A673 (cell line): ENCODE data around the gene B4GALNT3. TPM values are rescaled to one million over a fixed set of nuclear protein-coding genes. Genes with fewer than 3 reads are reported as not detected.

ENCODE experiments used
- BruUV-seq: library from RNA; stranded (reverse); fragments of 400-500 nt; replicated peaks from 2 replicates; lab custom pipeline; 2021; lab: Mats Ljungman, UMichigan
- CTCF ChIA-PET: fragments of 300-600 bp; sonication (Branson Sonifier 250); formaldehyde crosslinking; loops from one replicate; lab custom pipeline; 2022; ENCODE audit warnings: antibody characterized with exemption; lab: Charles Lee
- POLR2A ChIA-PET: fragments of 300-600 bp; sonication (Branson Sonifier 250); formaldehyde crosslinking; loops from one replicate; lab custom pipeline; 2022; ENCODE audit warnings: antibody characterized with exemption; ENCODE audit not compliant: low non-redundant PET; lab: Charles Lee
- DNase-seq: peaks from one replicate; pipeline ENCODE4 v3.0.0-alpha.2; 2015; ENCODE audit warnings: low spot score
- H3K27ac ChIP-seq: fragments of 200-600 bp; sonication (generic); 2 replicates; pipeline ENCODE4 v1.5.1; 2016; ENCODE audit warnings: mixed run types, low read depth, mild to moderate bottlenecking, mixed read lengths, antibody characterized with exemption, low read length; ENCODE audit not compliant: poor library complexity, severe bottlenecking
- H3K27me3 ChIP-seq: fragments of 200-600 bp; sonication (generic); replicated peaks from 2 replicates; pipeline ENCODE4 v1.6.1; 2017; ENCODE audit warnings: mixed run types, low read depth, mild to moderate bottlenecking, mixed read lengths, antibody characterized with exemption, low read length; ENCODE audit not compliant: insufficient read depth, poor library complexity
- H3K36me3 ChIP-seq: fragments of 200-600 bp; sonication (generic); 2 replicates; pipeline ENCODE4 v1.6.1; 2016; ENCODE audit warnings: mixed run types, mild to moderate bottlenecking, mixed read lengths, antibody characterized with exemption, low read length; ENCODE audit not compliant: insufficient read depth, poor library complexity, severe bottlenecking
- H3K4me1 ChIP-seq: fragments of 200-600 bp; sonication (generic); 2 replicates; pipeline ENCODE4 v1.6.1; 2017; ENCODE audit warnings: mixed run types, mild to moderate bottlenecking, mixed read lengths, antibody characterized with exemption, low read length; ENCODE audit not compliant: insufficient read depth, poor library complexity, severe bottlenecking
- H3K4me3 ChIP-seq: fragments of 200-600 bp; sonication (generic); 2 replicates; pipeline ENCODE4 v1.5.1; 2016; ENCODE audit warnings: low read depth, mixed run types, mild to moderate bottlenecking, mixed read lengths, low read length; ENCODE audit not compliant: poor library complexity, severe bottlenecking
- H3K9me3 ChIP-seq: fragments of 200-600 bp; sonication (generic); 2 replicates; pipeline ENCODE4 v1.6.1; 2016; ENCODE audit warnings: mixed run types, low read depth, mild to moderate bottlenecking, mixed read lengths, antibody characterized with exemption, low read length; ENCODE audit not compliant: poor library complexity, severe bottlenecking
- EZH2 ChIP-seq: fragments of 200-600 bp; sonication (generic); IDR thresholded peaks from 2 replicates; pipeline ENCODE4 v1.6.1; 2017; ENCODE audit warnings: borderline replicate concordance, low read depth, mild to moderate bottlenecking, mixed read lengths, antibody characterized with exemption, low read length; ENCODE audit not compliant: poor library complexity, severe bottlenecking
- intact Hi-C: fragments of 100-400 bp; cut with micrococcal nuclease; formaldehyde crosslinking; loops from one replicate; pipeline ENCODE4 v1.10.0; 2022; ENCODE audit not compliant: unreplicated experiment
- total RNA-seq: library from RNA; stranded (reverse); gene quantifications from 2 replicates; pipeline ENCODE4 v1.2.3, GENCODE V29; 2021
- TF ChIP-seq, protein P1 (sequence below): fragments of 300-800, 200-600 bp; sonication (generic); conservative IDR thresholded peaks from 2 replicates; pipeline ENCODE4 v1.5.1; 2017; ENCODE audit warnings: low read depth, mild to moderate bottlenecking, antibody characterized with exemption, low read length, moderate library complexity, mixed read lengths

Gene B4GALNT3
- total RNA-seq, 1 experiment from 2014 or later, result 19.4 TPM

DNA sequence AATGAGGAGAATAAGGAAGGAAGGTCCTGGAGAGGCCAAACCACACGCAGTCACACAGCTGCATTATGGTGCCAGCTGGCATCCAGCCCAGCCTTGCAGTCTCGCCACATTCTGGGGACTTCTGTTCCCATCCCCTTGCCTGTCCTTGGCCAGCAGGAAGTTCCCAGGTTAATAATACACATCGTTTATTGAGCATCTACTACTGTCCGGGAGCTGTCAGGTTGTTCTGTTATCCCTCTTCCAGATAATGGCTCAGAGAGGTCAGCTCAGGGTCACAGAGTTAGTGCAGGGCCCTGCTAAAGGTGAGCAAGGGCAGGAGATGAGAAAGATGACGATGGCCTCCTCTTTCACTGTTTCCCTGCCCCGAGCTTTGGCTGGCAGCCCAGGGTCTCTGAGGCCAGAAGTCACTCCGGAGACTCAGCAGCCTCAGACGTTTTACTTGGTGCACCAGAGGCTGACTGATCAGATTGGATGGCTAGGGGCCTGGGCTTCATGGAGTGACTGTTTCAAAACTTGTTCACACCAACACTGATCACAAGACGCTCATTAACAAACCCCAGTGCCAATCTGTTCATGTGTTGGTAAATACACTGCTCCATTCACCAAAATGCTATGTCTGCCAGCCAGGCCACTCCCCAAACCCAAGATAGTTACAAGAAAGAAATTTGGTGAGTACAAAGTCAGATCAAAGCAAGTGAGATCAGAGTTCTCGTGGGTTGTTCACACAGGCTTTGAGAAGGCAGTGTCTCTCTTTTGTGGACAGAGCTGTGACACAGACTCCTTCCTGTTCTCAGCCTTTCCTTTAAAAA, 79.2 kb downstream of the B4GALNT3 start:
- H3K4me3 ChIP-seq, result no peak overlapping the region
- BruUV-seq, result no TSS peak
- H3K4me1 ChIP-seq, result peaks cover 25% of the 10 kb centered on the region
- TF ChIP-seq, protein P1, sequence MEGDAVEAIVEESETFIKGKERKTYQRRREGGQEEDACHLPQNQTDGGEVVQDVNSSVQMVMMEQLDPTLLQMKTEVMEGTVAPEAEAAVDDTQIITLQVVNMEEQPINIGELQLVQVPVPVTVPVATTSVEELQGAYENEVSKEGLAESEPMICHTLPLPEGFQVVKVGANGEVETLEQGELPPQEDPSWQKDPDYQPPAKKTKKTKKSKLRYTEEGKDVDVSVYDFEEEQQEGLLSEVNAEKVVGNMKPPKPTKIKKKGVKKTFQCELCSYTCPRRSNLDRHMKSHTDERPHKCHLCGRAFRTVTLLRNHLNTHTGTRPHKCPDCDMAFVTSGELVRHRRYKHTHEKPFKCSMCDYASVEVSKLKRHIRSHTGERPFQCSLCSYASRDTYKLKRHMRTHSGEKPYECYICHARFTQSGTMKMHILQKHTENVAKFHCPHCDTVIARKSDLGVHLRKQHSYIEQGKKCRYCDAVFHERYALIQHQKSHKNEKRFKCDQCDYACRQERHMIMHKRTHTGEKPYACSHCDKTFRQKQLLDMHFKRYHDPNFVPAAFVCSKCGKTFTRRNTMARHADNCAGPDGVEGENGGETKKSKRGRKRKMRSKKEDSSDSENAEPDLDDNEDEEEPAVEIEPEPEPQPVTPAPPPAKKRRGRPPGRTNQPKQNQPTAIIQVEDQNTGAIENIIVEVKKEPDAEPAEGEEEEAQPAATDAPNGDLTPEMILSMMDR, result no peak
- no peak for TF ChIP-seq EZH2
- peak; percentile 70 for DNase-seq
- no peaks in the 10 kb centered on the region for H3K9me3 ChIP-seq
- POLR2A ChIA-PET, result interaction anchor here (0.6 kb wide), 1 partner anchor 131 kb away, joined by 9 read pairs; no protein-coding TSS in a partner anchor
- H3K36me3 ChIP-seq, result no peaks in the 10 kb centered on the region
- H3K27me3 ChIP-seq, result no peaks in the 10 kb centered on the region
- no peak overlapping the region for H3K27ac ChIP-seq
- intact Hi-C loops, result no loop called here
- CTCF ChIA-PET, result no interaction called here

DNA sequence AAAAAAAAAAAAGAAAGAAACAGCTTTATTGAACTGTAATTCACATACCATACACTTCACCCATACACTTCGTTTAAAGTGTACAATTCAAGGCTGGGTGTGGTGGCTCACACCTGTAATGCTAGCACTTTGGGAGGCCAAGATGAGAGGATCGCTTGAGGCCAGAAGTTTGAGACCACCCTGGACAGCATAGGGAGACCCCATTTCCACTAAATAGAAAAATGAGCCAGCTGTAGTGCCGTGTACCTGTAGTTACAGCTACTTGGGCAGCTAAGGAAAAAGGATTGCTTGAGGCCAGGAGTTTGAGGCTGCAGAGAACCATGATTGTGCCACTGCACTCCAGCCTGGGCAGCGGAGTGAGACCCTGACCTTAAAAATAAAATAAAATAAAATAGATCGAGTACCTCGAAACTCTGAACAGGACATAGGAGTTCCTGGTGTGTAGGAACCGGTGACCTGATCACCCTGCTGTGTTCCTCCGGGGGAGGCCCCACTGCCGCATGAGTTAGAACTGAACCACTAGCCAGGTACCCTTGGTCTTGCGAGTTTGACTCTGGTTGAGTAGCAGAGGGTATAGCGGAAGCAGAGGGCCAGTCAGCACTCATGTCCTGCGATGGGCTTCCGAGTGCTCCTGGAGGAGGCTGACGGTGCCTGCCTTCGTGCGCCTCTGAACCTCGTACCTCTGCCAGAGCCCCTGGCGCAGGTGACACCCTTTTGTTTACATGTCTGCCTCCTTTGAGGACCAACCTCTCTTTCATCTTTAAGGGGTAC, 80.0 kb downstream of the B4GALNT3 start:
- Histone ChIP-seq H3K4me1 (peaks cover 25% of the 10 kb centered on the region), H3K27ac (no peak overlapping the region), H3K9me3 (no peaks in the 10 kb centered on the region), H3K36me3 (no peaks in the 10 kb centered on the region), H3K27me3 (no peaks in the 10 kb centered on the region), H3K4me3 (no peak overlapping the region)
- DNase-seq, result no peak
- BruUV-seq, result no TSS peak
- ChIA-PET CTCF (no interaction called here), POLR2A (no interaction called here)
- intact Hi-C loops, result no loop called here
- TF ChIP-seq EZH2, result no peak
- TF ChIP-seq, protein P1, result no peak

DNA sequence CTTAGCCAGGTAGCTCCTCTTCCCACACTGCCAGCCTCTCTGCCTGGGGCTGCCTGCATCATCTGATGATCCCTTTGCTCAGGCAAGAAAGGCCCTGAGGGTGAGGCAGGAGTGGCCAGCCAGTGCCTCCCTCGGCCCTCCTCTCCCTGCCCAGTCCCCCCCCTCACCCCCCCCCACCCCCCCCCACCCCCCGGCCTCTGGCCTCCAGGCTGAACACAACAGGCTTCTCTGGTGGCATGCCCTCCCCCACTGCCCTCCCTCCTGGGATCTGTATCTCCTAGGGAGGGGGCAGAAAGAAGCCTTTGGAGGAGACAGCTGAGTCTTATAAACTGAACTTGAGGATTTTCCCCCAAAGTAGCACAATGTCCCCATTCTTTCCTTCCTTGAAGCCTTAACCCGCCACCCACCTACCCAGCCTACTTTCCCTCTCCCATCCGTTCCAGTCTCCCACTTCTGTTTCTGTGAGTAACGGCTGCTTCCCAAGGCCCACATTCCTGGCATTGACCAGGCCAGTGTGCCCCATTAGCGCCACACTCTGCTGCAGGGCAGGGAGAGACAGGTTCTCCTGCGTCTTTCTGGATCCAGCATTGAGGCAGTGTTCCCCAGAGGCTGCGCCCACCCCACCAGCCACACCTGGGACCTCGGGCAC, 82.1 kb downstream of the B4GALNT3 start:
- no peak for DNase-seq
- peaks cover 25% of the 10 kb centered on the region for H3K4me1 ChIP-seq
- intact Hi-C loops, result no loop called here
- no peaks in the 10 kb centered on the region for H3K27me3 ChIP-seq
- BruUV-seq, result no TSS peak
- POLR2A ChIA-PET, result no interaction called here
- no peaks in the 10 kb centered on the region for H3K36me3 ChIP-seq
- no peaks in the 10 kb centered on the region for H3K9me3 ChIP-seq
- TF ChIP-seq, protein P1, result no peak
- no peak for TF ChIP-seq EZH2
- CTCF ChIA-PET, result no interaction called here
- no peak overlapping the region for H3K4me3 ChIP-seq
- H3K27ac ChIP-seq, result peak overlapping the region; percentile 24
